Upper lobe of left lung (tissue), 4 donors: Measurements from ENCODE around the gene UBE2N.

ENCODE experiments used
- EP300 ChIP-seq, 4 donors: sonication (generic); formaldehyde crosslinking; IDR thresholded peaks; one replicate each; pipeline ENCODE4 v1.5.1; 2017; ENCODE audit warnings: antibody characterized with exemption in 4 of 4, control low read depth in 2 of 4
- TF ChIP-seq, protein P1 (sequence below), 6 experiments: fragments of 450-650 bp in 4 of 6; fragments of 200-600 bp in 2 of 6; sonication (generic) in 2 of 6; IDR thresholded peaks; one replicate each; pipeline ENCODE4 v1.5.1; 2016 to 2019; ENCODE audit warnings: antibody characterized with exemption in 6 of 6

DNA sequence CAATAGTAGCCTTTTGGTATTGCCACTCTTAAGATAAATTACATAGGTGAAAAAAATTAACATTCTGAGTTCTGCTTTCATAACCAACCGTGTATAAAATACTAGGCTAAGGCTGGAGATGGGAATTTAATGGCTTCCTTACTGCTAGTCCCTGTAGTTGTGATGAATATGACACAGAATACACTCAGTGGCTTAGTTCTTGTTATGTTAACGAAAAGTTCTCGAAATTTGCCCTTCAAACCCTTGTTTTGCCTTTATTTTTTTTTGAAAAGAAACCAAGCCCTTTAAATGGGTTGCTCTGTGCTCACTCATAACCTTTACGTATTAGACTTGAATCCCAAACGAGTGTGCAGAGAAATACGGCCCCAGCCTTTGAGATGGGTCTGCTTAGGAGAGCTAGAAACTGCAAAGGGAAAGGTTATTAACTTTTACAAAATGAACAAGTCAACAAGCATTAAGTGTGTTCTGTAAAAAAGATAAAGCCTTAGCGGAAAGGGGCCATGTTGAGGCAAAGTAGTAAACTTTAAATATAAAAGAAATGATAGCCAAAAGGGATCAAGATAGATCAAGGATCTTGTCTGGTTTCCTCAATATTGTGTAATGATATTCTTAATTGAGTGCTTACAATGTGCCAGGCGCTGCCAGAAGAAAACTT is 62.3 kb downstream of the UBE2N start:
- TF ChIP-seq, protein P1, sequence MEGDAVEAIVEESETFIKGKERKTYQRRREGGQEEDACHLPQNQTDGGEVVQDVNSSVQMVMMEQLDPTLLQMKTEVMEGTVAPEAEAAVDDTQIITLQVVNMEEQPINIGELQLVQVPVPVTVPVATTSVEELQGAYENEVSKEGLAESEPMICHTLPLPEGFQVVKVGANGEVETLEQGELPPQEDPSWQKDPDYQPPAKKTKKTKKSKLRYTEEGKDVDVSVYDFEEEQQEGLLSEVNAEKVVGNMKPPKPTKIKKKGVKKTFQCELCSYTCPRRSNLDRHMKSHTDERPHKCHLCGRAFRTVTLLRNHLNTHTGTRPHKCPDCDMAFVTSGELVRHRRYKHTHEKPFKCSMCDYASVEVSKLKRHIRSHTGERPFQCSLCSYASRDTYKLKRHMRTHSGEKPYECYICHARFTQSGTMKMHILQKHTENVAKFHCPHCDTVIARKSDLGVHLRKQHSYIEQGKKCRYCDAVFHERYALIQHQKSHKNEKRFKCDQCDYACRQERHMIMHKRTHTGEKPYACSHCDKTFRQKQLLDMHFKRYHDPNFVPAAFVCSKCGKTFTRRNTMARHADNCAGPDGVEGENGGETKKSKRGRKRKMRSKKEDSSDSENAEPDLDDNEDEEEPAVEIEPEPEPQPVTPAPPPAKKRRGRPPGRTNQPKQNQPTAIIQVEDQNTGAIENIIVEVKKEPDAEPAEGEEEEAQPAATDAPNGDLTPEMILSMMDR (IDR thresholded peaks at IDR 0.05): no peak
- no peak for TF ChIP-seq EP300 (IDR thresholded peaks at IDR 0.05)
